B cell (primary cell): ENCODE data around the gene PLAGL2. TPM values are rescaled to one million over a fixed set of nuclear protein-coding genes. Genes with fewer than 3 reads are reported as not detected.

Experiments used
- ATAC-seq: fragments of 200-7000 bp; cut with Tn5 transposase; one replicate; pipeline ENCODE4 v1.10.0; 2021; ENCODE audit warnings: low read depth, mild to moderate bottlenecking, moderate number of reproducible peaks, moderate library complexity
- CTCF ChIA-PET: fragments of 350-600 bp; sonication (Branson Sonifier 250); formaldehyde crosslinking; loops from one replicate; lab custom pipeline; 2021; ENCODE audit warnings: antibody characterized with exemption, inconsistent platforms; lab: Charles Lee
- POLR2A ChIA-PET: fragments of 350-600 bp; sonication (Branson Sonifier 250); formaldehyde crosslinking; loops from one replicate; lab custom pipeline; 2021; ENCODE audit warnings: antibody characterized with exemption; lab: Charles Lee
- DNase-seq: peaks from one replicate; pipeline ENCODE4 v3.0.0; 2013
- H2AFZ ChIP-seq: 2 replicates; pipeline ENCODE4 v1.6.1; 2012; ENCODE audit warnings: mild to moderate bottlenecking, low read depth, low read length; ENCODE audit not compliant: insufficient read depth, poor library complexity, severe bottlenecking
- H3K27ac ChIP-seq, 2 donors: 1 replicate in 1 of 2; 2 replicates in 1 of 2; pipeline ENCODE4 v1.5.1; 2012 to 2013; ENCODE audit warnings: low read length in 2 of 2, mild to moderate bottlenecking in 2 of 2, moderate library complexity in 1 of 2
- H3K27me3 ChIP-seq, 4 experiments: fragments of 200-600 bp in 1 of 4; sonication (generic) in 1 of 4; replicated peaks in 1 of 4; 1 replicate in 2 of 4; 2 replicates in 2 of 4; pipeline versions ENCODE4 v1.6.1 to v1.7.0; 2013 to 2016; ENCODE audit warnings: low read length in 3 of 4, mild to moderate bottlenecking in 2 of 4, mixed read lengths in 1 of 4, moderate library complexity in 1 of 4; ENCODE audit not compliant: insufficient read depth in 4 of 4, control insufficient read depth in 3 of 4; ENCODE audit errors: control extremely low read depth in 1 of 4
- H3K36me3 ChIP-seq, 2 experiments: replicated peaks in 1 of 2; 1 replicate in 1 of 2; 2 replicates in 1 of 2; pipeline versions ENCODE4 v1.6.1 to v1.7.1; 2013; ENCODE audit warnings: low read length in 1 of 2; ENCODE audit not compliant: insufficient read depth in 2 of 2, control insufficient read depth in 1 of 2; ENCODE audit errors: control extremely low read depth in 1 of 2, extremely low read depth in 1 of 2
- H3K4me1 ChIP-seq, 2 donors: fragments of 200-600 bp in 1 of 2; sonication (generic) in 1 of 2; 1 replicate in 1 of 2; 2 replicates in 1 of 2; pipeline versions ENCODE4 v1.5.1 to v1.6.1; 2013 to 2017; ENCODE audit warnings: low read length in 2 of 2; ENCODE audit not compliant: control insufficient read depth in 2 of 2, insufficient read depth in 2 of 2
- H3K4me2 ChIP-seq: replicated peaks from 2 replicates; pipeline ENCODE3; 2012; ENCODE audit warnings: mild to moderate bottlenecking, low read depth, low read length; ENCODE audit not compliant: poor library complexity, severe bottlenecking
- H3K4me3 ChIP-seq, 5 experiments: fragments of 200-600 bp in 1 of 5; sonication (generic) in 1 of 5; 1 replicate in 3 of 5; 2 replicates in 2 of 5; pipeline versions ENCODE4 v1.5.1 to v1.7.0; 2011 to 2016; ENCODE audit warnings: low read length in 4 of 5, mild to moderate bottlenecking in 4 of 5, low read depth in 2 of 5, control low read depth in 1 of 5, moderate library complexity in 1 of 5; ENCODE audit not compliant: insufficient read depth in 1 of 5; ENCODE audit errors: control extremely low read depth in 1 of 5, extremely low read depth in 1 of 5
- H3K79me2 ChIP-seq: fragments of 200-600 bp; sonication (generic); one replicate; pipeline ENCODE4 v1.6.0; 2016; ENCODE audit warnings: low read length; ENCODE audit not compliant: control insufficient read depth, insufficient read depth
- H3K9ac ChIP-seq: fragments of 200-600 bp; sonication (generic); 2 replicates; pipeline ENCODE4 v1.6.1; 2017; ENCODE audit warnings: mild to moderate bottlenecking, low read length, moderate library complexity
- H3K9me3 ChIP-seq, 3 donors: one replicate each; pipeline versions ENCODE4 v1.6.1 to v1.7.1; 2013; ENCODE audit warnings: low read length in 2 of 3; ENCODE audit not compliant: control insufficient read depth in 2 of 3, insufficient read depth in 1 of 3; ENCODE audit errors: control extremely low read depth in 1 of 3
- H4K20me1 ChIP-seq: 2 replicates; pipeline ENCODE4 v1.6.0; 2012; ENCODE audit warnings: mild to moderate bottlenecking, low read length; ENCODE audit not compliant: insufficient read depth, control insufficient read depth, poor library complexity, severe bottlenecking
- H3K27ac Mint-ChIP-seq: one replicate; pipeline ENCODE4 v1.8.0; 2021; ENCODE audit warnings: mixed read lengths
- H3K27me3 Mint-ChIP-seq: one replicate; pipeline ENCODE4 v1.8.0; 2021; ENCODE audit warnings: mixed read lengths
- H3K4me1 Mint-ChIP-seq: one replicate; pipeline ENCODE4 v1.8.0; 2021; ENCODE audit warnings: mixed read lengths
- H3K4me3 Mint-ChIP-seq: one replicate; pipeline ENCODE4 v1.8.0; 2021; ENCODE audit warnings: mixed read lengths
- H3K9me3 Mint-ChIP-seq: one replicate; pipeline ENCODE4 v1.8.0; 2022; ENCODE audit warnings: mixed read lengths; ENCODE audit not compliant: insufficient read depth
- EZH2 ChIP-seq: IDR thresholded peaks from 2 replicates; pipeline ENCODE4 v1.6.1; 2012; ENCODE audit warnings: borderline replicate concordance, low read depth, mild to moderate bottlenecking, moderate library complexity, low read length; ENCODE audit not compliant: insufficient read depth, poor library complexity, severe bottlenecking
- WGBS: methylation state at CpG from one replicate; pipeline ENCODE4 v1.1.5; 2013; ENCODE audit warnings: missing lambda C conversion rate; ENCODE audit not compliant: insufficient coverage; 5-methylcytosine and 5-hydroxymethylcytosine counted together
- intact Hi-C: fragments of 100-400 bp; cut with micrococcal nuclease; formaldehyde crosslinking; loops from one replicate; pipeline ENCODE4 v1.10.0; 2022
- polyA plus RNA-seq: library from polyadenylated mRNA; depleted of rRNA; stranded (reverse); fragments of >200 nt; gene quantifications from 2 replicates; pipeline ENCODE4 v1.2.3, GENCODE V29; 2012
- total RNA-seq, 2 donors: library from RNA; stranded (reverse); fragments of 120-200 nt in 1 of 2; gene quantifications; 1 replicate in 1 of 2; 2 replicates in 1 of 2; pipeline versions ENCODE4 v1.2.3 to v1.2.4, GENCODE V29; 2013 to 2022
- TF ChIP-seq, protein P1 (sequence below): fragments of 200-600 bp; IDR thresholded peaks from one replicate; pipeline ENCODE4 v1.8.0; 2022; ENCODE audit warnings: antibody characterized with exemption, mild to moderate bottlenecking

PLAGL2 gene
- total and polyA plus RNA-seq, 2 donors (not counting 1 experiment from before 2014, with no cell fraction given): 4.4 to 18.4 TPM

DNA sequence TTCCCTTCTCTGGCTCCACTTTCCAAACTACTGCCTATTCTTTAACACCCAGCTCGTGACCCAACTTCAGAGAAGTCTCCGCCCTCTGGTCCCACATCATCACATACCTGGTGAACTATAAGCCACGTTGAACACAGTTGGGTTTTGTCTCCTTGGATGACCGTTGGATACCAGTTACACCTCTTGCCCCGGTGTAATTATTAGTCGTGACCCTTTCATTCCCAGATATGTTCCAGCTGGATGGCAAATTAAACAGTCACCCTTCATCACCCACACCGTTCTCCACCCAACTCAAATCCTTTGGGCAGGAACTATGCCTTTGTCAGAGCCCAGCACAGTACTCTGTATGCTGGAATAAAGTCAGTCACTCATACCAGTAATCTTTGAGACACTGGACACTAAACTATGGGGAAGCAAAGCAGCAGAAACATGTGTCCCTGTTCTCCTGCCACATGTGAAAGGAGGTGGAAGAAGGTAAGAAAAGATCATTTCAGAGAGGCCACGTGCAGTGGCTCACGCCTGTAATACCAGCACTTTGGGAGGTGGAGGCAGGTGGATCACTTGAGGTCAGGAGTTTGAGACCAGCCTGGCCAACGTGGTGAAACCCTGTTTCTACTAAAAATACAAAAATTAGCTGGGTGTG is 22.5 kb downstream of the PLAGL2 start:
- intact Hi-C loops: no loop called here
- TF ChIP-seq, protein P1, sequence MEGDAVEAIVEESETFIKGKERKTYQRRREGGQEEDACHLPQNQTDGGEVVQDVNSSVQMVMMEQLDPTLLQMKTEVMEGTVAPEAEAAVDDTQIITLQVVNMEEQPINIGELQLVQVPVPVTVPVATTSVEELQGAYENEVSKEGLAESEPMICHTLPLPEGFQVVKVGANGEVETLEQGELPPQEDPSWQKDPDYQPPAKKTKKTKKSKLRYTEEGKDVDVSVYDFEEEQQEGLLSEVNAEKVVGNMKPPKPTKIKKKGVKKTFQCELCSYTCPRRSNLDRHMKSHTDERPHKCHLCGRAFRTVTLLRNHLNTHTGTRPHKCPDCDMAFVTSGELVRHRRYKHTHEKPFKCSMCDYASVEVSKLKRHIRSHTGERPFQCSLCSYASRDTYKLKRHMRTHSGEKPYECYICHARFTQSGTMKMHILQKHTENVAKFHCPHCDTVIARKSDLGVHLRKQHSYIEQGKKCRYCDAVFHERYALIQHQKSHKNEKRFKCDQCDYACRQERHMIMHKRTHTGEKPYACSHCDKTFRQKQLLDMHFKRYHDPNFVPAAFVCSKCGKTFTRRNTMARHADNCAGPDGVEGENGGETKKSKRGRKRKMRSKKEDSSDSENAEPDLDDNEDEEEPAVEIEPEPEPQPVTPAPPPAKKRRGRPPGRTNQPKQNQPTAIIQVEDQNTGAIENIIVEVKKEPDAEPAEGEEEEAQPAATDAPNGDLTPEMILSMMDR: no peak
- TF ChIP-seq EZH2: no peak
- Mint-ChIP-seq H3K4me1 (peaks cover 9% of the 10 kb centered on the region), H3K27ac (no peak overlapping the region), H3K9me3 (no peaks in the 10 kb centered on the region), H3K27me3 (peaks cover 16% of the 10 kb centered on the region), H3K4me3 (no peak overlapping the region)
- 94% methylated on average over 9 of the region's 10 CpGs for WGBS
- no peak overlapping the region for H3K4me3 ChIP-seq
- H3K9ac ChIP-seq: no peak overlapping the region
- H3K4me2 ChIP-seq: no peak overlapping the region
- ATAC-seq (no peak), DNase-seq (no peak)
- peaks cover 0 to 4% (median 0%) of the 10 kb centered on the region in 3 donors for H3K9me3 ChIP-seq
- CTCF ChIA-PET: no interaction called here
- no peak overlapping the region for H2AFZ ChIP-seq
- POLR2A ChIA-PET: no interaction called here
- peaks cover 0 to 18% (median 0%) of the 10 kb centered on the region in 4 experiments for H3K27me3 ChIP-seq
- no peak overlapping the region for H3K27ac ChIP-seq
- no peaks in the 10 kb centered on the region for H3K36me3 ChIP-seq
- no peaks in the 10 kb centered on the region for H4K20me1 ChIP-seq
- no peaks in the 10 kb centered on the region for H3K79me2 ChIP-seq
- peaks cover 9 to 13% of the 10 kb centered on the region in 2 donors for H3K4me1 ChIP-seq

DNA sequence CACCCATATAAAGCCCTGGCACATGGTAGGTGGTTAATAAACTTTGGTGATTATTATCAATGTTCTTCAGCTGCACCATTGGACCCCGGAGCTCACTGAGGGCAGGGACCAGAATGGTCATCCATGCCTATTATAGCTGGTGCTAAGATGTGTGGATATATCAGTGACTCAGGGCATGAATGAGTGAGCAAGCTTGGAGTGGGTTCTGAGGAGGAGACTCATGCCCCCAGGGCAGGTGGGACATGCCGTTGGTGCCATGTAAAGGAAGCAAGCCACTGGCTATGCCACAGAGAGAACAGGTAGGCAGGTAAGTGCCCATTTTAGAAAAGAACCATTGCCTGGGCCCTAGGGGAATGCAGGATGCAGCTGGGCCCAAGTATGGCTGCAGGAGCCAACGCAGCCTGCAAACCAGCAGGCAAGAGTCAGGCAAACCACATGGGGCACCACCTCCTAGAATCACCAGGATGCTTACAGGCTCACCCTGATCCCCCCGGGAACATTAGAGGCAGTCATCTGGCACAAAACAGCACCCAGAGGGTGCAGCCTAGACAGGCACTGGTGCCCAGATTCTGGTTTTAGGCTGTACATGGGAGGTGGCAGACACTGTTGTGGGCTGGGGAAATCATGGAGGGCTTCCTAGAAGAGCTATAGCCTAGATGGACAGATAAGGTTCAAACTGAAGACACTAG is 23.5 kb downstream of the PLAGL2 start:
- Histone ChIP-seq H3K36me3 (no peaks in the 10 kb centered on the region), H3K27ac (no peak overlapping the region), H2AFZ (no peak overlapping the region), H4K20me1 (no peaks in the 10 kb centered on the region), H3K4me1 (peaks cover 2 to 4% of the 10 kb centered on the region in 2 donors), H3K79me2 (no peaks in the 10 kb centered on the region), H3K4me2 (no peak overlapping the region), H3K9me3 (peaks cover 0 to 3% (median 0%) of the 10 kb centered on the region in 3 donors), H3K4me3 (no peak overlapping the region), H3K9ac (no peak overlapping the region), H3K27me3 (peaks cover 0 to 10% (median 0%) of the 10 kb centered on the region in 4 experiments)
- ATAC-seq (no peak), DNase-seq (no peak)
- ChIA-PET POLR2A (no interaction called here), CTCF (no interaction called here)
- intact Hi-C loops: no loop called here
- peaks cover 13% of the 10 kb centered on the region for H3K27me3 Mint-ChIP-seq
- WGBS: 71% methylated on average over 4 of the region's 4 CpGs
- peaks cover 3% of the 10 kb centered on the region for H3K4me1 Mint-ChIP-seq
- no peak for TF ChIP-seq EZH2
- TF ChIP-seq, protein P1: no peak
- H3K9me3 Mint-ChIP-seq: no peaks in the 10 kb centered on the region
- H3K4me3 Mint-ChIP-seq: no peak overlapping the region
- H3K27ac Mint-ChIP-seq: no peak overlapping the region
